ENCODE results near the gene HINT1.
"Not testable (repeated sequence)": the region's sequence is repeated elsewhere in the genome, so short reads cannot be mapped to it uniquely, and the experiment has no call there.

The HINT1 gene

DNA sequence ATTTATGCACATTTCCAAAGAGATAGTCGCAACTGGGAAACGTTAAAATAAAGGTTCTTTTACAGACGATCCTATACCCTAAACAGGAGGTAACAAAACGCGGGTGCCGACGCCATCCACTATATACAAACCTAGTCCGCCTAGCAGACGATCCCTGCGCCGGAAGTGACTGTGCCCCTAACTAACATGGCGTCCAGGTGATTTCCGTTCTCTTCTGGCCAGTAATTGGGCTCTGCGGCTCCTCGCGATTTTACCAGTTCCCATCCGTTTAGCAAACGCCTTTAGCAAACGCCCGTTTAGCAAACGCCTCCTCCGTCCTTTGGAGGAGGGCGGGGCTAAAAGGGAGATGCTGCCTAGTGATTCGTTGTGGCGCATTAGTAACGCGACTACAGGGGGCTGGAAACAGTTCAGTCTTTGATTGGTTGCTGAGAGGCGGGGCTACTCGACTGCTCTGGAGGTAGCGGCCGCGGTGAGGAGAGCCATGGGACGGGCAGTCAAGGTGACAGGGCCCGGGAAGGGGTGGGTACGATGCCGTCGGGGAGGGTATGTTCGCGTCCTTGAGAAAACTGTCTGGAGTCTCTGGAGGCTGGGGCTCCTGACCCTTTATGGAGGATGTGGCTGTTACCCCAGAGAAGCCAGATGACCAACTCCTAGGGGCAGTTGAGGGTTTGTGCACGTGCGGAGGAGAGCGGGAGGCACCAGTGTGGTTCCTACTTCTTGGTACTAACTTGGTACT is 5.7 kb upstream of the HINT1 start, which contains the start of gene LYRM7:
Gene LYRM7, plus strand, starts transcription at position 405 of the 736 bp plus-strand sequence. Its CDS starts 77 bp downstream, at position 482.
- peak; percentile 93 for DNase-seq (ENCODE audit: low spot score)

DNA sequence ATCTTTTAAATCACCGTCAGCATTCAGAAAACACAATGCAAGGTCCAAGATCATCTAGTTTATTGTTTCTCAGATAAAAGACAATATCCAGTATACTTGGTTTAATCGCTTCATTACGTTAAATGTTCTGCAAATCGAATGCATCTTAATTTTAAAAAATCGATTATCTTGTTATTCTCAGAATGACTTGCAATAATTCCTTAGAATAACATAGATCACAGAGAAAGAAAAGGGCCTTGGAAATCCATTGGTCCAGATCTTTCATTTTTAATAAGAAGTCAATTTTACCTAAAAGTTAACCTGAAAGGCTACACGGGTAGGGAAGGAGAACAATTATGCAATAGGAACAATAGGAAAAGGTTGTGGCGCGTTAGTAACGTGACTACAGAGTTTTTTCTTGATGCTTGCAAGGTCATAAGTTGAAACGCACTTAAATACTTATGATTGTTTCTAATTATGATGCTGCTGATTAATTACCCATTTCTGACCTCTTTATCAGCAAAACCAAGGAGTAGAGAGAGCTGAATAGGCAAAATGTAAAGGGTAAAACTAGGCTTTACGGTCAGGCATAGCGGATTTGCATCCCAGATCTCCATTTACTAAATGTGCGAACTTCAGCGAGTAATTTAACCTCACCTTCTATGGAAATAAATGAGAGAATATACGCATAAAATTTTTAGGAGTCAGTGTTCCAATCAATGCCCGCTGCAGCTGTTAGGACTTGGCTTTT is 4.9 kb upstream of the HINT1 start:
- DNase-seq (ENCODE audit: low spot score) = no peak

DNA sequence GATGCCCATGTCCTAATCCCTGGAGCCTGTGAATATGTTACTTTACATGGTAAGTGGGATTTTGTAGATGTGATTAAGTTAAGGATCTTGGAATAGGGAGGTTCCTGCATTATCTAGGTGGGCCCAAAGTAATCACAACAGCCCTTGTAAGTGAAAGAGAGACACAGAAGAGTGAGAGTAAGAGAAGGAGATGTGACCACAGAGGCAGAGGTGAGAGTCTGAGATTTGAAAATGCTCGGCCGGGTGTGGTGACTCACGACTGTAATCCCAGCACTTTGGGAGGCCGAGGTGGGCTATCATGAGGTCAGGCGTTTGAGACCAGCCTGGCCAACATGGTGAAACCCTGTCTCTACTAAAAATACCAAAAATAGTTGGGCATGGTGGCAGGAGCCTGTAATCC is 2.6 kb upstream of the HINT1 start:
- DNase-seq (ENCODE audit: low spot score) = no peak

DNA sequence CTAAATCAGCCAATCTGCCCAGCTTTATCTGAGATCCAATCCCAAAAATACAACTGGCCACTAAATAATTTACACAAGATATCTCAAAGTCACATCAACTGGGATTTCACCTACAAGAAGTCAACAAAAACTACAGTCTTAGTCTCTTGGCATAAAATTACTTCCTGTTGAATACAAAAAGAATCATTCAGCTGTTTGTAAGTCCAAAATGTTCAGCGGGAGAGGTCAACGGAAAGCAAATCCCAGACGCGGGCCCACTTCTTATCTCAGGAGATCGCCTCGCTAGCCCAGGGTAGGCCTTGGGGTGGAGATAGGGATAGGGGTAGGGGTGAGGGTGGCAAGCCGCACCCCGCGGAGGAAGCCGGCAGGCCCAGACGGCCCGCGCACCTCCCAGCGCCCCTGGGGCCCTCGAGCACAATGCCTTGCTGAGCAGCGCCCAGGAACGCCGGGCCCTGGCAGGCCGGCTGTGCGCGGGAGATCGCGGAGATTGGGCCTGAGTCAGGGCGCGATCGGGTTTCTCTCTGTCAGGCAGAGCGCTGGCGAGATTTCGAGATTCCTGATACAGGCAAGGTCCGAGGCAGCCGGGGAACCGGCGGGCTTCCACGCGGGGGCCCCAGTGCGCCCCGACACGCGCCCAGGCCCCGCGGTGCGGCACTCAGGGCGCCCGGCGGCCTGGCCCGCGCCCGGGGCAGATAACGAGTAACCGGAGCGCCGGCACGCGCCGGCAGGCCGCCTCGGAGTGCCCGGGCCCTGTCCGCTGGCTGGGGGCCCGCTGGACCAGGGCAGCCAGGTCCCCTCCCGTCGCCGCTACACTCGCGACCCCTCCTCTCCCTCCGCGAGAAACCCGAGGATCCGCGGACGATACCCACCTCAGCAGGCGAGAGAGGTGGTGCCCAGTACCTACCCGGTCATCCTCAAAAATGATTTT is 601 bp downstream of the HINT1 start:
- DNase-seq (ENCODE audit: low spot score) = peak; percentile 86

DNA sequence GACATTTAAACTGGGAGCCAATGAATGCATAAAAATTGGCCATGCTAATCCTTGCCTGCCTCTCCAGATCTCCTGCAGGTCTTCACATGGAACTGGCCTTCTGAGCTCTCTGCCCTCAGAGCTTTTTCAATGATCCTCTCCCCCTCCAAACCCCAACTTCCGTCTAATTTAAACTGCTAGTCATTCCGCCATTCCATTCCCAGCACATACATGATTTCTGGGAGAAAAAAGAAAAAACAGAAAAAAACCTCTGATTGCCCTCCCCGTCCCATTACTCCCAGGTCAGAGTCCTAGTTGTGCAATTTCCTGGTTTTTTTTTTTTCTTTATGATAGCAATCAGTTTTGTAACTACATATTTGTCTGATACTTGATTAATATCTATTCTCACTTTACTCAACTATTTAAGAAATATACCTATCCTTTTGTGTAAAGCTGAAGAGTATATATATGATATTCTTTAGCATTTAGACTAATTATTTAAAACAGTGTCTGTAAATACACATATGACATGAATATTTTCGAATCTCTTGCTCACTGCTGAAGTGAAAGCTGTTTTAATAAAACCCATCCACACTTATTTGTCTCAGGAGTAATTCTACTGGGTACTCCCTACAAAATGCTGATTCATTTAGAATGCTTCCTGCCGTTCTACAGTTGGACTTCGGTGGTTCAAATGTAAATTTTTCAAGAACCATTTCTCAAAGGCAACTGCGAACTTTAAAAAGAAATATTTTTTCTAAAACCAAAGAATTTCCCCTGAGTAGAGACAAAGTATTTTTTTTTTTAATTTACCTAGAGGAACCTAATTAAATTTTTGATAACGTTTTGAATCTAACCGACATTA is 1.6 kb downstream of the HINT1 start:
- DNase-seq (ENCODE audit: low spot score) = no peak

DNA sequence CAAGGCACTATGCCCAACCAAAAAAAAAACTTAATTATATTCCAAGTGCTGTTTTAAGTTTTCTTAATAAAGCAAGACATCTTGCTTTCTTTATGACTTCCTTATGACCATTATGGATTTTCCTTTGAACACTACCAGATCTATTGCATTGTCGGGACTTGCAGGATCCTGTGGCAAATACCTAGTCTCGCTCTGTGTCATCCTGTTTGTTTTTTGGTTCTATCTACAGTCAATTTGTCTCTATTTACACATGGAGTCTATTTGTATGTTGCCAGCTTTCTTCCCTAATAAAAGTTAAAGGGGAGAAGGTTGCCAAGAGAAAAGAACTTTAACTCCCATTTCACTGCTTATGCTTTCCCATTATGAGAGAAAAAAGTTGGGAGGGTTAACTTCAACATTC is 4.9 kb downstream of the HINT1 start:
- no peak for DNase-seq (ENCODE audit: low spot score)

DNA sequence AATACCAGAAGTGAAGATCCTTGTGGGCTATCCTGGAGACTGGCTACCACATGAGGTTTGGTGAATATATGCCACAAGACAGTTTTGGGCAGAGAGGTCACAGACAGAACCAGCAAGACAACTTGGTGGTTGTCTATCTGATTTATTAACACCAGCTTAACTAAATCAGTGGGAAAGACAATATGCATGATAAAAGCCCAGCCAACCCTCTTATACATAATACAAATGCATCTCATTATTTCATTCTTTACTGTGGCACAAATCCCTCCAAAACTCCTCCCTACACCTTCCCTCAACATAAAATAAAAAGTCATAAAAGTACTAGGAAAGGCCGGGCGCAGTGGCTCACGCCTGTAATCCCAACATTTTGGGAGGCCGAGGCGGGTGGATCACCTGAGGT is 8.1 kb downstream of the HINT1 start:
- no peak for DNase-seq (ENCODE audit: low spot score)

DNA sequence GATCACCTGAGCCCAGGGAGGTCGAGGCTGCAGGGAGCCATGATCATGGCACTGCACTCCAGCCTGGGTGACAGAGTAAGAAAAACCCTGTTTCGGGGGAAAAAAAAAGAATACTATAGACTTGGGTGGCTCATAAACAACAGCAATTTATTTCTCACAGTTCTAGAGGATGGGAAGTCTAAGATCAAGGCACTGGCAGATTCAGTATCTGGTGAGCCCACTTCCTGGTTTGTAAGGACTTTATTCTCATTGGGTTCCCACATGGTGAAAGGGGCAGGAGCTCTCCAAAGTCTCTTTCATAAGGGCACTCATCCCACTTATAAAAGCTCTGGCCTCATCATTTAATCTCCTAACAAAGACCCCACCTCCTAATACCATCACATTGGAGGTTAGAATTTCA is 8.7 kb downstream of the HINT1 start:
- DNase-seq (ENCODE audit: low spot score) = no peak

DNA sequence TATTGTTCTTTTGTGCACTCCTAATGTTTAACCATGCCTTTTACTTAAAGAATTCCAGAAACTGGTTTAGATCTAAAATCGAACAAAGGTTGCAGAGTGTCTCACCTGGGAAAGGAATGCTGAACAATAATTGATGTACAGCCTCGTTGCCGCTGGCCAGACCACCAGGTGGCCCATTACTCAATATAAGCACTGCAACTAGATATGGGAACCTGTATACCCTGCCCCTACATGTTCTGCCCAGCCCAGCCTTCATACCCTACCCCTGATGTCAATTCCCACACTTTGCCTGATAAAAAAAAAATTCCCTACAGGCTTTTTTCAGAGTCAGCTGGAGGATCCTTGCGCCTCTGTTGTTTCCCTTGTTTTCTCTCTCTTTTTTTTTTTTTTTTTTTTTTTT is 13.8 kb downstream of the HINT1 start:
- DNase-seq (ENCODE audit: low spot score) = no peak

DNA sequence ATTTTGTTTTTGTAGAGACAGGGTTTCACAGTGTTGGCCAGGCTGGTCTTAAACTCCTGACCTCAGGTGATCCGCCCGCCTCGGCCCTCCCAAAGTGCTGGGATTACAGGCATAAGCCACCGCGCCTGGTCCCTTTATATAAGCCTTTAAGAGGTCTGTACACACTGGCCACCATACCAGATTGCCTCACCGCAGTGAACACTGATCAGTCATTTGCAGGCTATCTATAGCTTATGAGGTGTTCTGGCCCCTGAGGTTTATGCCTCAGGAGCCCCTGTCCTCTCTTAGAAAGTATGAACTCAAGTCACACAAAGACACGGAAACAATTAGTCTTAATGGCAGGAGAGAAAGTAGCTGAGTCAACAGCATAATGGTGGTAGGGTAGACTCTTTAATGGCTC is 14.6 kb downstream of the HINT1 start:
- DNase-seq (ENCODE audit: low spot score) = no peak

DNA sequence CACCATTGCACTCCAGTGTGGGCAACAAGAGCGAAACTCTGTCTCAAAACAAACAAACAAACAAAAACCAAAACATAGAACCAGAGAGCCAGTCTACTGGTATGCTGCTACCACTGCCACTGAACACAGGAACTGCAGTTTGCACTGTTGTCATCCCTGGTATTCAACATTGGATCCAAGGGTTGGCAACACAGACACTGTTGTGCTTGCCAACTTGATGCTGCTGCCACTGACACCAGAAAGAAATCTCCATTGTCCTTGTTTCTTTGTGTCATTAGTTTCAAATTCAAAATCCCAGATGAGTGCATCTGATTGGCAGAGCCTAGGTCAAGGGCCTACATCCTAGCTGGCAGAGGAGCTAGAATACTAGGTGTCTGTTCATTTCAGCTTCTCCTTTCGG is 16.2 kb downstream of the HINT1 start:
- DNase-seq (ENCODE audit: low spot score) = no peak

DNA sequence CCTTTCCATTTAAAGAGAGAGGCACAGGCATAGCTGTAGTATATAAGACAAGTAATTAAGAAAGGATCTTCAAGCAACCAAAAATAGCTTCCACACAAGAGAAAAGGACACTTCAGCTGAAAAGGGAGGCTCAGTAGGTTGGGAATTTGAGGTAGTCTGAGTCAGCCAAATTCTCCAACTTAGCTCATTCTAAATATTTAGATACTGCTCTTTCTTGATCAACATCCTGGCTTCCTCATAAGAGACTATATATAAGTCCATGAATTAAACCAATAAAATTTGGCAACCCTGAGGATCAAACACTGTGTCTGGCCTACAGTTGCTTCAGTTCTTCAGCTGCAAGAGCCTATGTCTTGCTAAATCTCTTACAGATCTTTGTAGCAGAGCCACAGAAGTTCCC is 17.8 kb downstream of the HINT1 start:
- DNase-seq (ENCODE audit: low spot score) = no peak

DNA sequence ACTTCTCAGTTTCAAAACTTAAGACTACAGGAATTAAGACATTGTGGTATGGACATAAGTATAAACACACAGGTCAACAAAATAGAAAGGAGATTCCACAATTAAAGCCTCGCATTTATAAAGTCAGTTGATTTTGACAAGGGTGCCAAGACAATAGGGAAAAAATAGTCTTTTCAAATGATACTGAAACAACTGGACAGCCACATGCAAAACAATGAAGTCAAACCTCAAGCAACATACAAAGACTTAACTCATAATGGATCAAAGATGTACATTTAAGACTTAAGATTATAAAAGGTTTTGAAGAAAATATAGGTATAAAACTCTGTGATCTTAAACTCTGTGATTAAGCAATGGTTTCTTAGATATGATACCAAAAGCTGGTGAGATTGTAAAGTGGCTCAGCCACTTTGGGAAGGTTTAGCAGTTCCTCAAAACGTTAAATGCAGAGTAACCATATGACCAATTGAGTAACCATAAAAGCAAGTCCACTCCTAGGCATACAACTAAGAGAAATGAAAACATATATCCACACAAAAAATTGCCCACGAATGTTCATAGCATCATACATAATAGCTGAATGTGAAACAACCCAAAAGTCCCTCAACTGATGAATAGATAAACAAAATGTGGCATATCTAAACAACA is 22.0 kb downstream of the HINT1 start:
- no peak for DNase-seq (ENCODE audit: low spot score)

DNA sequence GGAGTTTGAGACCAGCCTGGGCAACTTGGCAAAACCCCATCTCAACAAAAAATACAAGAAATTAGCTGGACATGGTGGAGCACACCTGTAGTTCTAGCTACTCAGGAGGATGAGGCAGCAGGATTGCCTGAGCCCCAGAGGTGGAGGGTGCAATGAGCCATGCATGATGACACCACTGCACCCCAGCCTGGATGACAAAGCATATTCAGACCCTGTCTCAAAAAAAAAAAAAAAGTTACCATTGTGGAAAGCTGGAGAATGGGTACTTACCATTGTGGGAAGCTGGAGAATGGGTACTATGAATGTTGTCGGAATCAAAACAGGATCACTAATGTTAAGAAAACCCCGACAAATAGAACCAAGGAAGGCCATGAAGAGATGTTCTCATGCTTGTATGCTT is 25.7 kb downstream of the HINT1 start:
- DNase-seq (ENCODE audit: low spot score) = no peak

DNA sequence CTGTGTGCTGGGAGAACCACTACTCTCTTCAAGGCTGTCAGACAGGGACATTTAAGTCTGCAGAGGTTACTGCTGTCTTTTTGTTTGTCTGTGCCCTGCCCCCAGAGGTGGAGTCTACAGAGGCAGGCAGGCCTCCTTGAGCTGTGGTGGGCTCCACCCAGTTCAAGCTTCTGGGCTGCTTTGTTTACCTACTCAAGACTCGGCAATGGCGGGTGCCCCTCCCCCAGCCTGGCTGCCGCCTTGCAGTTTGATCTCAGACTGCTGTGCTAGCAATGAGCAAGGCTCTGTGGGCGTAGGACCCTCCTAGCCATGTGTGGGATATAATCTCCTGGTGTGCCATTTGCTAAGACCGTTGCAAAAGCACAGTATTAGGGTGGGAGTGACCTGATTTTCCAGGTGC is 26.6 kb downstream of the HINT1 start:
- not testable (repeated sequence) for DNase-seq (ENCODE audit: low spot score)

DNA sequence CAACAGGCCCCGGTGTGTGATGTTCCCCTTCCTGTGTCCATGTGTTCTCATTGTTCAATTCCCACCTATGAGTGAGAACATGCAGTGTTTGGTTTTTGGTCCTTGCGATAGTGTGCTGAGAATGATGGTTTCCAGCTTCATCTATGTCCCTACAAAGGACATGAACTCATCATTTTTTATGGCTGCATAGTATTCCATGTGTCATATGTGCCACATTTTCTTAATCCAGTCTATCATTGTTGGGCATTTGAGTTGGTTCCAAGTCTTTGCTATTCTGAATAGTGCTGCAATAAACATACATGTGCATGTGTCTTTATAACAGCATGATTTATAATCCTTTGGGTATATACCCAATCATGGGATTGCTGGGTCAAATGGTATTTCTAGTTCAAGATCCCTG is 32.0 kb downstream of the HINT1 start:
- not testable (repeated sequence) for DNase-seq (ENCODE audit: low spot score)

DNA sequence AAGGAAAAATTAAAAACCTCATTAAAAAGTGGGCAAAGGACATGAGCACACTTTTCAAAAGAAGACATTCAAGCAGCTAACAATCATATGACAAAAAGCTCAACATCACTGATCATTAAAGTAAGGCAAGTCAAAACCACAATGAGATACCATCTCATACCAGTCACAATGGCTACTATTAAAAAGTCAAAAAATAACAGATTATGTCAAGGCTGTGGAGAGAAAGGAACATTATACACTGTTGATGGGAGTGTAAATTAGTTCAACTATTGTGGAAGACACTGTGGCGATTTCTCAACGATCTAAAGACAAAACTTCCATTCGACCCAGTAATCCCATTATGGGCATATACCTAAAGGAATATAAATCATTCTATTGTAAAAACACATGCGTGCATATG is 35.8 kb downstream of the HINT1 start:
- DNase-seq (ENCODE audit: low spot score) = no peak

DNA sequence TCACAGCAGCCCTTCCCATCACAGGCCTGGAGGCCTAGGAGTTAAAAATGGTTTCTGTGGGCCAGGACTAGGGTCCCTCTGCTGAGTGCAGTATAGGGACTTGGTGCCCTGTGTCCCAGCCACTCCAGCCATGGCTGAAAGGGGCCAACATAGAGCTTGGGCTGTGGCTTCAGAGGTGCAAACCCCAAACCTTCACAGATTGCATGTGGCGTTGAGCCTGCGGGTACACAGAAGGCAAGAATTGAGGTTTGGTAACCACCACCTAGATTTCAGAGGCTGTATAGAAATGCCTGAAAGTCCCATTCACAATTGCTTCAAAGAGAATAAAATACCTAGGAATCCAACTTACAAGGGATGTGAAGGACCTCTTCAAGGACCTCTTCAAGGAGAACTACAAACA is 37.8 kb downstream of the HINT1 start:
- not testable (repeated sequence) for DNase-seq (ENCODE audit: low spot score)

DNA sequence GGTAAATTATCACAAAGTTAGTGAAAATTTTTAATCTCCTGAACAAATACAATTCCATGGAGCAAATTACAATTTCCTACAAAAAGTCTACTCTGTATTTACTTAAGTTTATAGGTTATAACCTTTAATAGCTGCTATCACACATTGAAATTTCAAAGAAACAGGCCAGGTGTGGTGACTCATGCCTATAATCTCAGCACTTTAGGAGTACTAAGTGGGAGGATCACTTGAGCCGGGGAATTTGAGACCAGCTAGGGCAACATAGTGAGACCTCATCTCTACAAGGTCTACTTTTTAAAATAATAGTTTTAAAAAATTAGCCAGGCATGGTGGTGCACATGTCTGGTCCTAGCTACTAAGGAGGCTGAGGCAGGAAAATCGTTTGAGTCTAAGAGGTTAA is 50.3 kb downstream of the HINT1 start:
- no peak for DNase-seq (ENCODE audit: low spot score)

DNA sequence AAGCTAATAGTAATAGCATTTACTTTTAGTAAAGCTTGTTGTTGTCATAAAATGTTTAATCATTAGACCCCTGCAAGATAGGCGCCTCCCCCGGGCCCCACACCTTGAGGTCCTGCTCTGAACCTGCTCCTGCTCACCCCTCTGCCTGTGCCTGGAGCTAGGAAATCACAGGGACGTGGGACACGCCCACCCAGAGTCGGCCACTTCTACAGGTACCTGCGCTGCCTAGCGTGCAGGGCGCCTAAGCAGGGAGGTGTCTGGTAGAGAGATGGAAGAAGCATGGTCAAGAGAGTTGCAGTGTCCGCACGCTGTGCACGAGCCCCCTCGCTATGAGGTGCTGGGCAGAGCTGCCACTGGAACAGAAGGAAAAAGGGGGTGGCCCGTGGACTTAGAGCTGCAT is 52.6 kb downstream of the HINT1 start:
- DNase-seq (ENCODE audit: low spot score) = no peak

DNA sequence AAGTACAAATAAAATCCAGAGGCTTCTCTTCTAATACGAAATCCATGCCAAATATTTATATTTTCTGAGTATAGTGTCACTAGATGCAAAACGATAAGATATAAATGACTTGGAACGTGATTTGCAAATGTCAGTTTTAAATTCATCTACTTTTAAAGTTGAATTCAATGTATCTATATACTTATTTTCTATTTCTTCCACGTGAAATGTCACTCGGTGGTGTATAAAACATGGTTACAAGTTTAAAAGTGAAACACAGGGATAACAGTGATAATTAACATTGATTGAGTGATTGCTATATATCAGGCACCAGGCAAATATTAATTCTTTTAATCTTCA is 54.8 kb downstream of the HINT1 start:
- DNase-seq (ENCODE audit: low spot score) = no peak

All from left forelimb (tissue), 1 donor.